ENCODE measurements around the gene SLC25A13.

GRCh38 chr7:96331233-96331632, 9.3 kb upstream of the SLC25A13 start:
- TF ChIP-seq CTCF (IDR thresholded peaks at IDR 0.05; ENCODE audit: low read length) (no peak), EZH2phosphoT487 (IDR thresholded peaks at IDR 0.05; ENCODE audit: low read length) (no peak), EZH2 (optimal IDR thresholded peaks at IDR 0.05; ENCODE audit: low read depth, low read length) (no peak)

Data from MM.1S (cell line).